ACC112 (cell line): Measurements from ENCODE around the gene TCF7L1.

Source experiments
- H2AFZ ChIP-seq: fragments of 200-600 bp; sonication (generic); one replicate; pipeline ENCODE4 v1.6.0; 2017; ENCODE audit warnings: antibody characterized with exemption, low read length; ENCODE audit not compliant: unreplicated experiment
- H3K27ac ChIP-seq: fragments of 200-600 bp; sonication (generic); 2 replicates; pipeline ENCODE4 v1.5.1; 2014; ENCODE audit warnings: low read depth, mild to moderate bottlenecking, antibody characterized with exemption, low read length, moderate library complexity
- H3K27me3 ChIP-seq: fragments of 200-600 bp; sonication (generic); 2 replicates; pipeline ENCODE4 v1.6.1; 2014; ENCODE audit warnings: mild to moderate bottlenecking, antibody characterized with exemption, low read length, moderate library complexity, mixed read lengths; ENCODE audit not compliant: insufficient read depth
- H3K36me3 ChIP-seq: fragments of 200-600 bp; sonication (generic); 2 replicates; pipeline ENCODE4 v1.6.1; 2016; ENCODE audit warnings: mild to moderate bottlenecking, antibody characterized with exemption, low read length, moderate library complexity, mixed read lengths; ENCODE audit not compliant: insufficient read depth
- H3K4me1 ChIP-seq: fragments of 200-600 bp; sonication (generic); one replicate; pipeline ENCODE4 v1.6.1; 2016; ENCODE audit warnings: low read length, mixed read lengths; ENCODE audit not compliant: insufficient read depth, unreplicated experiment, control insufficient read depth
- H3K4me3 ChIP-seq: fragments of 200-600 bp; sonication (generic); 2 replicates; pipeline ENCODE4 v1.5.1; 2014; ENCODE audit warnings: mild to moderate bottlenecking, low read depth, low read length
- H3K79me2 ChIP-seq: fragments of 200-600 bp; sonication (generic); one replicate; pipeline ENCODE4 v1.6.0; 2016; ENCODE audit warnings: low read length; ENCODE audit not compliant: control insufficient read depth, unreplicated experiment, insufficient read depth

TCF7L1 gene

DNA sequence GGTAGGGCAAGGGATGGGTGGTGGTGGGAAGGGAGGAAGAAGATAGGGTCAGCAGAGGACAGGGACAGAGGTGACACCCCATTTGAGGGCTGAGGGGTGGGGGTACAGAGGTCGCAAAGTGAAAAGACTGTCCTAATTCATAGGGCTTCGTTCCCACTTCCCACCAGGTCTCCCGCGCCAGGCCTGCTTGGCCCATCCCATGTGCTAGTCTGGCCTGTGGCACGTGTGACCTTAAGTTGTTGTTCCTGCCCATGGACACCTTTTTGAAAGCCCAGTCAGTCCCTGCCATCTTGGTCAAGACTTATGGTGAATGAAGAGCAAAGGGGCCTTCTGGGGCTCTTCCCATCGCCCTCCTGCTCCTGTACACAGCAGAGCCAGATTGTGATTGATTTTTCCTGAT lies 148.4 kb downstream of the TCF7L1 start:
- Histone ChIP-seq H3K27me3 (no peaks in the 10 kb centered on the region), H3K4me1 (peaks cover 23% of the 10 kb centered on the region), H2AFZ (no peak overlapping the region), H3K36me3 (no peaks in the 10 kb centered on the region), H3K4me3 (no peak overlapping the region), H3K79me2 (no peaks in the 10 kb centered on the region), H3K27ac (no peak overlapping the region)

GRCh38 chr2:85282914-85283313 lies 149.7 kb downstream of the TCF7L1 start:
- H3K4me3 ChIP-seq = no peak overlapping the region
- H2AFZ ChIP-seq = no peak overlapping the region
- no peak overlapping the region for H3K27ac ChIP-seq
- no peaks in the 10 kb centered on the region for H3K79me2 ChIP-seq
- H3K36me3 ChIP-seq = no peaks in the 10 kb centered on the region
- peaks cover 12% of the 10 kb centered on the region for H3K4me1 ChIP-seq
- no peaks in the 10 kb centered on the region for H3K27me3 ChIP-seq

DNA sequence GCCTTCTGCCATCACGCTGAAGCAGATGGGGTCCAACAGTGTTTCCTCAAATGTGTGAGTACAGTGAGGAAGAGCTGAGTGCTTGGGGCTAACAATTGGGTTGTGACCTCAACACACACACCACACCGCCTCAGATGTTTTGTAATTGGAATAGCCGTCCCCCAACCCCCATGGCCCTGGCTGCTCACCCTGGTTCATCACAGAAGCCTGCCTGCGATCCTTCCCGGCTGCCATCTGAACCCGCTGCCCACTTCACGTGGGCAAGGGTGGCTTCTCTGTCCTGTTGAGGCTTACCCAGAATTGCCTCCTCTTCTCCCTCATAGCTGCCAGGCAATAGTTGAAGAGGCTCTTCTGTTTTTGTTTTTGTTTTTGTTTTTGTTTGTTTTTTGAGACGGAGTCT lies 150.4 kb downstream of the TCF7L1 start:
- Histone ChIP-seq H3K4me1 (peaks cover 11% of the 10 kb centered on the region), H3K27ac (no peak overlapping the region), H3K4me3 (no peak overlapping the region), H3K36me3 (no peaks in the 10 kb centered on the region), H3K27me3 (no peaks in the 10 kb centered on the region), H3K79me2 (no peaks in the 10 kb centered on the region), H2AFZ (no peak overlapping the region)

DNA sequence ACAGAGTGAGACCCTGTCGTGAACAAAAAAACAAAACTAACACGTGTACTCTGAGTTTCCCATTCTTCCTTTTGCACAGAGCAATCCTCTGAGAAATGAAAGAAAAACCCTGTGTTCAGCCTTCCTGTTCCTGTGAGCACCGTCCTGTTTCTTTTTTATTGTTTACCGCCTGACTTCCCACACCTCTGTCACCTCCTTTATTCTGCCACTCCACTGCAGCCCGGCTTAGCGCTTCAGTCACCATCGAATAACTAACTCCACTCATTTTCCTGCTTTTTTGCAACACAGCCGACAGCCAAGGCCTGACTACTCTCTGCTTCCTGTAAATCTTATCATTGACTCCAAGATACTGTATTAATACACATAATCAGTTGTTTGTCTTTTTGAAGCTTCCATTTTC lies 153.7 kb downstream of the TCF7L1 start:
- Histone ChIP-seq H3K4me3 (no peak overlapping the region), H3K4me1 (peaks cover 19% of the 10 kb centered on the region), H3K36me3 (no peaks in the 10 kb centered on the region), H3K79me2 (no peaks in the 10 kb centered on the region), H2AFZ (no peak overlapping the region), H3K27me3 (no peaks in the 10 kb centered on the region), H3K27ac (no peak overlapping the region)

- H3K27ac ChIP-seq = no peak overlapping the region
Observed at GRCh38 chr2:85287721-85288120, 154.5 kb downstream of the TCF7L1 start.

DNA sequence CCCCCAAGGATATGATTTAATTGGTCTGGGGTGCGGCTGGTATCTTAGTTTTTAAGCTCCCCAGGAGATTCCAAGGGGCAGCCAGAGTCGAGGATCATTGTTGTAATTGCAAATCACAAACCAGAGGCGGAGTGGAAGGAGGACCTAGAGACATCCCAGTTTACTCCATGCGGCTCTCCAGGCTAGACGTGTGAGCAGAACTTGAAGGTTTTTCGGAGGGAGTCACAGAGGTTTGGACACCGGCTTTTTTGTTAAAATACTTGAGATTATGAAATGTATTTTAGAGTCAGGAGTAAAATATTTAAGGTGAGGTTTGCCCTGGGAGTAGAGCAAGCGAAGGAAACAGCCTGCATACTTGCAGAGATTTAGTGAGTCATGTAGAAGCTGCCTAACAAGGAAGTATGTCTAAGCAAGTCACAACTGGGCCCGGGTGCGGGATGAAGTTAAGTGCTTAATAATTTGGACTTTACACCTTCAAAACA lies 155.1 kb downstream of the TCF7L1 start:
- Histone ChIP-seq H3K79me2 (no peaks in the 10 kb centered on the region), H3K27me3 (no peaks in the 10 kb centered on the region), H3K27ac (no peak overlapping the region), H2AFZ (no peak overlapping the region), H3K4me3 (no peak overlapping the region), H3K36me3 (no peaks in the 10 kb centered on the region), H3K4me1 (peaks cover 19% of the 10 kb centered on the region)

More at GRCh38 chr2:85287721-85288120, 154.5 kb downstream of the TCF7L1 start:
- no peak overlapping the region for H3K4me3 ChIP-seq
- H2AFZ ChIP-seq = no peak overlapping the region
- H3K79me2 ChIP-seq = no peaks in the 10 kb centered on the region
- H3K27me3 ChIP-seq = no peaks in the 10 kb centered on the region
- H3K36me3 ChIP-seq = no peaks in the 10 kb centered on the region
- H3K4me1 ChIP-seq = peaks cover 19% of the 10 kb centered on the region

GRCh38 chr2:85291425-85292023 lies 158.3 kb downstream of the TCF7L1 start:
- no peaks in the 10 kb centered on the region for H3K36me3 ChIP-seq
- H3K27ac ChIP-seq = no peak overlapping the region
- H3K27me3 ChIP-seq = no peaks in the 10 kb centered on the region
- peak overlapping the region; percentile 82 for H2AFZ ChIP-seq
- peak overlapping the region; percentile 52 for H3K4me3 ChIP-seq
- no peaks in the 10 kb centered on the region for H3K79me2 ChIP-seq
- H3K4me1 ChIP-seq = peaks cover 24% of the 10 kb centered on the region

- H3K4me3 ChIP-seq = no peak overlapping the region
- no peaks in the 10 kb centered on the region for H3K36me3 ChIP-seq
- no peaks in the 10 kb centered on the region for H3K4me1 ChIP-seq
- no peak overlapping the region for H2AFZ ChIP-seq
- H3K27me3 ChIP-seq = no peaks in the 10 kb centered on the region
- H3K79me2 ChIP-seq = no peaks in the 10 kb centered on the region
- H3K27ac ChIP-seq = no peak overlapping the region
Observed at GRCh38 chr2:85302121-85302520, 168.9 kb downstream of the TCF7L1 start.

- Histone ChIP-seq H3K4me3 (no peak overlapping the region), H3K79me2 (no peaks in the 10 kb centered on the region), H3K4me1 (peaks cover 3% of the 10 kb centered on the region), H3K36me3 (no peaks in the 10 kb centered on the region), H3K27me3 (no peaks in the 10 kb centered on the region), H3K27ac (no peak overlapping the region), H2AFZ (no peak overlapping the region)
Observed at GRCh38 chr2:85303780-85304531, 170.8 kb downstream of the TCF7L1 start.

DNA sequence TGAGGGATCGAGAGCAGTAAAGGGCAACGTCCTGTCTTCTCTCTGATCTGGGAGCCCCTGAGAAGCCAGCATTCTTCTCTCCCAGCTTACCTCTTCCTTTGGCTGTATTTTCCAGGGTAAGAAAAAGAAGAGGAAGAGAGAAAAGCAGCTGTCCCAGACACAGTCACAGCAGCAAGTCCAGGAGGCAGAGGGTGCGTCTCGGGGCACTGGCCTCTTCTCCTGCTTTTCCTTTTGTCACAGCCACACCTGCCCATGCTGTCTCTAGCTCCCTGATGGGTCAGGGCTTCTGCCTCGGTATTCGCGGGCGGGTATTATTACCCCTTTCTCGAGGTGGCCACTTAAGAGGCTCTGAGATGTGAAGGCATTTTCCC lies 174.3 kb downstream of the TCF7L1 start:
- H3K79me2 ChIP-seq = no peaks in the 10 kb centered on the region
- no peak overlapping the region for H3K27ac ChIP-seq
- no peak overlapping the region for H2AFZ ChIP-seq
- H3K36me3 ChIP-seq = no peaks in the 10 kb centered on the region
- H3K27me3 ChIP-seq = no peaks in the 10 kb centered on the region
- H3K4me1 ChIP-seq = peaks cover 12% of the 10 kb centered on the region
- no peak overlapping the region for H3K4me3 ChIP-seq

DNA sequence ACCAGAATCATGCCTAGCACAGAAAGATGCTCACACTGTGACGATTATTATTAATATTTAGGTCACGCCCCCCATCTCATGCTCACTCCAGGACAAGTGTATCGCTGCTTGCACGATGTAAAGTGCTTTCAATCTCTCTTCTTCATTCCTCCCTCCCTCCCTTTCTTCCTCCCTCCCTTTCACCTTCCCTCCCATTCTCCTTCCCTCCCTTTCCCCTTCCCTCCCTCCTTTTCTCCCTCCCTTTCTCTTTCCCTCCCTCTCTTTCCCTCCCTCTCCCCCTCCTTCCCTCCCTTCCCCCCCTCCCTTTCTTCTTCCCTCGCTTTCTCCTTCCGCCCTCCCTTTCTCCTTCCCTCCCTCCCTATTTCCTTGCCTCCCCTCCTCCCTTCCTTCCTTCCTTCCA lies 175.0 kb downstream of the TCF7L1 start:
- no peak overlapping the region for H3K27ac ChIP-seq
- H3K27me3 ChIP-seq = no peaks in the 10 kb centered on the region
- no peak overlapping the region for H3K4me3 ChIP-seq
- no peak overlapping the region for H2AFZ ChIP-seq
- H3K4me1 ChIP-seq = peaks cover 12% of the 10 kb centered on the region
- no peaks in the 10 kb centered on the region for H3K36me3 ChIP-seq
- H3K79me2 ChIP-seq = no peaks in the 10 kb centered on the region
